ENCODE measurements around the gene KCNAB2. TPM values are rescaled to one million over a fixed set of nuclear protein-coding genes. Genes with fewer than 3 reads are reported as not detected.

KCNAB2 gene
- total RNA-seq, 1 donor from 2014 or later = 8.8 TPM

DNA sequence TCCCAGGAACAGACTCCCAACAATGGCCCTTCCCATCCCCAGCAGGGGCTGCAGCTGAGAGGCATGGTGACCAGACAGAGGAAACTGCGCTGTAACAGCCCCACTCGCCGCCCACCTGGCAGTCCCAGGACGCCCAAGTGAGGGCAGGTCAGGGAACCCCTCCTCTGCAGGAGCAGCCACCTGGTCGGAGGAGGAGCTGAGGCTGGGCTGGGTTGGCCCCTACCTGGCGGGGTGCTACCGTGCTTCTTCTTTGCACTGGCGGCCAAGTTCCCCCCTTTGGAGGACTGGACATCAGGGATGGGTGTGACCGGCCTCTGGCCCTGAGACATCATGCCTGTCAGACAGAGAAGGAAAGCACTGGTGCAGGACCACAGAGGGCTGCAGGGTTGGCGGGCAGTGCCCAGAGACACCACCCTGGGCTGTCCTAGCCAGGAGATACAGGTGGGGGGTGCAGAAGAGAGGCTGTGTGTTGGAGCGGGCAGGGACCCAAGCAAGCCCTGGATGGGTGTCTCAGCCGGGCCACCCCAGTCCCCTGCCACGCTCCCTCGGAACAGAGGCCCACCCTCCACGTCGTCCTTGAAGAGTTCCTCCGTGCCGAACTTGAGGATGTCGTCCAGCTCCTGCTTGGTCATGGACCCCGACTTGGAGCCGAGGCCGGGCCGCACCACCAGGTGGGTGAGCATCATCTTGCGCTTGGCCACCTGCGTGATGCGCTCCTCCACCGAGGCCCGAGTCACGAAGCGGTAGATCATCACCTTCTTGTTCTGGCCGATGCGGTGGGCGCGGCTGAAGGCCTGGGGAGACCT, 82.8 kb downstream of the KCNAB2 start:
- no peak for DNase-seq (ENCODE audit: extremely low spot score in 2 of 2)
- no peaks in the 10 kb centered on the region for H3K27me3 ChIP-seq
- peaks cover 8% of the 10 kb centered on the region for H3K4me1 ChIP-seq
- H3K27ac ChIP-seq = no peak overlapping the region
- intact Hi-C loops (cut with DNase I) = no loop called here
- H3K9me3 ChIP-seq = no peaks in the 10 kb centered on the region
- TF ChIP-seq POLR2AphosphoS5 (IDR thresholded peaks at IDR 0.05; ENCODE audit: insufficient read depth in 1 of 2, low read depth in 1 of 2) = no peak
- TF ChIP-seq, protein P1, sequence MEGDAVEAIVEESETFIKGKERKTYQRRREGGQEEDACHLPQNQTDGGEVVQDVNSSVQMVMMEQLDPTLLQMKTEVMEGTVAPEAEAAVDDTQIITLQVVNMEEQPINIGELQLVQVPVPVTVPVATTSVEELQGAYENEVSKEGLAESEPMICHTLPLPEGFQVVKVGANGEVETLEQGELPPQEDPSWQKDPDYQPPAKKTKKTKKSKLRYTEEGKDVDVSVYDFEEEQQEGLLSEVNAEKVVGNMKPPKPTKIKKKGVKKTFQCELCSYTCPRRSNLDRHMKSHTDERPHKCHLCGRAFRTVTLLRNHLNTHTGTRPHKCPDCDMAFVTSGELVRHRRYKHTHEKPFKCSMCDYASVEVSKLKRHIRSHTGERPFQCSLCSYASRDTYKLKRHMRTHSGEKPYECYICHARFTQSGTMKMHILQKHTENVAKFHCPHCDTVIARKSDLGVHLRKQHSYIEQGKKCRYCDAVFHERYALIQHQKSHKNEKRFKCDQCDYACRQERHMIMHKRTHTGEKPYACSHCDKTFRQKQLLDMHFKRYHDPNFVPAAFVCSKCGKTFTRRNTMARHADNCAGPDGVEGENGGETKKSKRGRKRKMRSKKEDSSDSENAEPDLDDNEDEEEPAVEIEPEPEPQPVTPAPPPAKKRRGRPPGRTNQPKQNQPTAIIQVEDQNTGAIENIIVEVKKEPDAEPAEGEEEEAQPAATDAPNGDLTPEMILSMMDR (IDR thresholded peaks at IDR 0.05) = no peak
- TF ChIP-seq POLR2A (IDR thresholded peaks at IDR 0.05) = no peak
- H3K4me3 ChIP-seq = no peak overlapping the region
- H3K36me3 ChIP-seq = no peaks in the 10 kb centered on the region

DNA sequence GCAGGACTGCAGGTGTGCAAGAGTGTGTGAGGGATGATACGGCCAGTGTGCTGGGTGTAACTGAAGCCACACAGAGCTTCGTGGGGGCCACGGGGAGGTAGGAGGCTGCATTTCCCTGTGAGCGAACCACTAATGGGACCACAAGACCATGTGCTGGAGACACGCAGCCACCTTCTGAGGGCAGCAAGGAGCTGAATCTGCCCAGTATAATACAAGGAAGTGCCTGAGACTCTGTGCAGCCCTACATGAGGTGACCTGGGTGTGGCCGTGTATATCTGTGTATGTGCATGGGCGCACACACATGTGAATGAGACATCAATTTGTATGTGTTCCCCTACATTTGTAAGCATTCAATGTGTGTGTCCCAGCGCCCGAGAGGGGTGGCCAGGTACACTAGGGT, 83.6 kb downstream of the KCNAB2 start:
- intact Hi-C loops (cut with DNase I) = no loop called here
- Histone ChIP-seq H3K4me3 (no peak overlapping the region), H3K36me3 (no peaks in the 10 kb centered on the region), H3K27ac (no peak overlapping the region), H3K4me1 (peaks cover 8% of the 10 kb centered on the region), H3K9me3 (no peaks in the 10 kb centered on the region), H3K27me3 (no peaks in the 10 kb centered on the region)
- DNase-seq (ENCODE audit: extremely low spot score in 2 of 2) = no peak
- TF ChIP-seq, protein P1 (IDR thresholded peaks at IDR 0.05) = no peak
- no peak for TF ChIP-seq POLR2A (IDR thresholded peaks at IDR 0.05)
- no peak for TF ChIP-seq POLR2AphosphoS5 (IDR thresholded peaks at IDR 0.05; ENCODE audit: insufficient read depth in 1 of 2, low read depth in 1 of 2)

DNA sequence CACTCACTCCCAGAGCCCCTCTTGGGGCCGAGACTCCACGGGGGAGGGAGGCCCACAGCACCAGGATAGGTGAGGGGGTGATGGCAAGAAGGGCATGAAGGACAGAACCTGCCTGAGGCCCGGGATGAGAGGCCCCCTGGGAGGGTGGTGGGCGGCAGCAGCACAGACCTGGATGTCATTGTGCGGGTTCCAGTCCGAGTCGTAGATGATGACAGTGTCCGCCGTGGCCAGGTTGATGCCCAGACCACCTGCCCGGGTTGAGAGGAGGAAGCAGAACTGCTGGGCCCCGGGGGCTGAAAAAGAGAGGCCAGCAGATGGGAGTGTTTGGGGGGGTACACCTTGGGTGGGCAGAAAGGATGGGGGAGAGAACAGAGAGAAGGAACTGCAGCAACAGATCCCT, 84.3 kb downstream of the KCNAB2 start:
- DNase-seq (ENCODE audit: extremely low spot score in 2 of 2) = no peak
- intact Hi-C loops (cut with DNase I) = no loop called here
- TF ChIP-seq, protein P1 (IDR thresholded peaks at IDR 0.05) = no peak
- no peak for TF ChIP-seq POLR2A (IDR thresholded peaks at IDR 0.05)
- no peak for TF ChIP-seq POLR2AphosphoS5 (IDR thresholded peaks at IDR 0.05; ENCODE audit: insufficient read depth in 1 of 2, low read depth in 1 of 2)
- H3K27me3 ChIP-seq = no peaks in the 10 kb centered on the region
- peaks cover 8% of the 10 kb centered on the region for H3K4me1 ChIP-seq
- H3K27ac ChIP-seq = no peak overlapping the region
- H3K4me3 ChIP-seq = no peak overlapping the region
- no peaks in the 10 kb centered on the region for H3K9me3 ChIP-seq
- no peaks in the 10 kb centered on the region for H3K36me3 ChIP-seq

DNA sequence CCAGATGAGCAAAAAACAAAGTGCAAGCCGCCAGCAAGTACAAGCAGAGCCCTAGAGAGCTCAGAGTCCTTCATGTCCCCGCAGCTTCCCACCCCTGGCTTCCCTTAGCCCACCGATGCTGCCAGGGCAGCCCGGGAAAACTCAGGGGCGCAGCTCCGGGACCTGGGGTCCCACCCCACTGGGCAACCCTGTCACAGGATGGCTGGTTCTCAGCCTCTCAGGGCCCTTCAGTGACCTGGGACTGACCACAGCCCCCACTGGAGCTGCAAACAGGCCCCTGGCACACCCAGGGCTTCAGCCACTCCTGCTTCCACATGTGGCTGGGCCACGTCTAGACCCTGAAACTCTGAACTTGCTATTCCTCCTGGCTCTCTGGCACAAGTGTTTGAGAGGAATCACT, 84.9 kb downstream of the KCNAB2 start:
- H3K9me3 ChIP-seq = no peaks in the 10 kb centered on the region
- no peaks in the 10 kb centered on the region for H3K27me3 ChIP-seq
- intact Hi-C loops (cut with DNase I) = no loop called here
- no peaks in the 10 kb centered on the region for H3K36me3 ChIP-seq
- TF ChIP-seq, protein P1 (IDR thresholded peaks at IDR 0.05) = no peak
- no peak for TF ChIP-seq POLR2A (IDR thresholded peaks at IDR 0.05)
- no peak for TF ChIP-seq POLR2AphosphoS5 (IDR thresholded peaks at IDR 0.05; ENCODE audit: insufficient read depth in 1 of 2, low read depth in 1 of 2)
- no peak overlapping the region for H3K27ac ChIP-seq
- no peak for DNase-seq (ENCODE audit: extremely low spot score in 2 of 2)
- H3K4me3 ChIP-seq = no peak overlapping the region
- peaks cover 8% of the 10 kb centered on the region for H3K4me1 ChIP-seq

DNA sequence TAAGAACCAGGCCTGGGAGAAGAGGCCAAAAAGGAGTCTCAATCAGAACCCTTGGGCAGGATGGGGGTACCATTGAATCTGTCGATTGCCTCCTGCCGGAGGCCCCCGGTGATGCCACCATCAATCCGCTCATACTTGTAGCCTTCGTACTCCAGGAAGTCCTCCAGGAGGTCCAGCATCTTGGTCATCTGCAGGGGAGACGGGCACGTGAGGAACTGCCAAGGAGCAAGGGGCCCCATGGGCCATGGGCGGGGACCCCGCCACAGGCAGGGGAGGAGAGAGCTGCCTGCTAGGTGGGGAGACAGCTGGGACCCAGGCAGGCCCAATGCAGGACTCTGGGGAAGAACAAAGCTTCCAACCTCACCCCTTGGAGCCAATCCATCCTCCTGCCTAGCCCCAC, 85.9 kb downstream of the KCNAB2 start:
- H3K36me3 ChIP-seq = no peaks in the 10 kb centered on the region
- H3K27ac ChIP-seq = no peak overlapping the region
- TF ChIP-seq, protein P1 (IDR thresholded peaks at IDR 0.05) = no peak
- TF ChIP-seq POLR2AphosphoS5 (IDR thresholded peaks at IDR 0.05; ENCODE audit: insufficient read depth in 1 of 2, low read depth in 1 of 2) = no peak
- no peak for TF ChIP-seq POLR2A (IDR thresholded peaks at IDR 0.05)
- H3K4me3 ChIP-seq = no peak overlapping the region
- H3K27me3 ChIP-seq = no peaks in the 10 kb centered on the region
- H3K9me3 ChIP-seq = no peaks in the 10 kb centered on the region
- peaks cover 8% of the 10 kb centered on the region for H3K4me1 ChIP-seq
- intact Hi-C loops (cut with DNase I) = no loop called here
- DNase-seq (ENCODE audit: extremely low spot score in 2 of 2) = no peak
